Measurements from ENCODE around the gene TYW1B.
"Not testable (repeated sequence)": the region's sequence is repeated elsewhere in the genome, so short reads cannot be mapped to it uniquely, and the experiment has no call there.

The TYW1B gene

GRCh38 chr7:72622532-72622931, 205.5 kb downstream of the TYW1B start:
- DNase-seq = no peak

- not testable (repeated sequence) for DNase-seq
These were observed 206.2 kb downstream of the TYW1B start for GRCh38 chr7:72621761-72622187.

- not testable (repeated sequence) for DNase-seq
These were observed 207.1 kb downstream of the TYW1B start for GRCh38 chr7:72620923-72621322.

GRCh38 chr7:72618435-72619180, 209.4 kb downstream of the TYW1B start:
- DNase-seq = not testable (repeated sequence)

GRCh38 chr7:72609761-72610160, 218.2 kb downstream of the TYW1B start:
- not testable (repeated sequence) for DNase-seq

- not testable (repeated sequence) for DNase-seq
These were observed 220.0 kb downstream of the TYW1B start for GRCh38 chr7:72607988-72608387.

GRCh38 chr7:72605863-72606431, 222.1 kb downstream of the TYW1B start:
- DNase-seq = not testable (repeated sequence)

- DNase-seq = not testable (repeated sequence)
These were observed 223.0 kb downstream of the TYW1B start for GRCh38 chr7:72604771-72605611.

GRCh38 chr7:72603476-72603875, 224.5 kb downstream of the TYW1B start:
- not testable (repeated sequence) for DNase-seq

GRCh38 chr7:72603073-72603472, 224.9 kb downstream of the TYW1B start:
- DNase-seq = no peak

- DNase-seq = not testable (repeated sequence)
These were observed 226.3 kb downstream of the TYW1B start for GRCh38 chr7:72601683-72602082.

GRCh38 chr7:72590023-72590422, 238.0 kb downstream of the TYW1B start:
- not testable (repeated sequence) for DNase-seq

- not testable (repeated sequence) for DNase-seq
These were observed 240.7 kb downstream of the TYW1B start for GRCh38 chr7:72587267-72587666.

GRCh38 chr7:72584576-72584975, 243.4 kb downstream of the TYW1B start:
- not testable (repeated sequence) for DNase-seq

GRCh38 chr7:72583620-72584361, 244.2 kb downstream of the TYW1B start:
- not testable (repeated sequence) for DNase-seq

- not testable (repeated sequence) for DNase-seq
These were observed 247.7 kb downstream of the TYW1B start for GRCh38 chr7:72580142-72580770.

- no peak for DNase-seq
These were observed 250.9 kb downstream of the TYW1B start for GRCh38 chr7:72577107-72577506.

- DNase-seq = not testable (repeated sequence)
These were observed 266.0 kb downstream of the TYW1B start for GRCh38 chr7:72561988-72562387.

- not testable (repeated sequence) for DNase-seq
These were observed 268.5 kb downstream of the TYW1B start for GRCh38 chr7:72559546-72559945.

GRCh38 chr7:72556733-72557132, 271.3 kb downstream of the TYW1B start:
- not testable (repeated sequence) for DNase-seq

- DNase-seq = not testable (repeated sequence)
These were observed 272.8 kb downstream of the TYW1B start for GRCh38 chr7:72555238-72555637.

- not testable (repeated sequence) for DNase-seq
These were observed 273.6 kb downstream of the TYW1B start for GRCh38 chr7:72554401-72554800.
